ENCODE results near the gene CELSR1. TPM values are rescaled to one million over a fixed set of nuclear protein-coding genes. Genes with fewer than 3 reads are reported as not detected.

CELSR1 gene
- total RNA-seq, 1 donor from 2014 or later: 27.6 TPM

- H3K27me3 ChIP-seq (ENCODE audit: insufficient read depth, low read length): no peaks in the 10 kb centered on the region
- no peak overlapping the region for H2AFZ ChIP-seq (ENCODE audit: low read depth, low read length)
- no peaks in the 10 kb centered on the region for H3K79me2 ChIP-seq (ENCODE audit: insufficient read depth, low read length)
- no peak for FAIRE-seq
- H3K4me3 ChIP-seq (ENCODE audit: insufficient read depth, low read depth, low read length): no peak overlapping the region
- peaks cover 14% of the 10 kb centered on the region for H3K9me3 Mint-ChIP-seq (ENCODE audit: unreplicated experiment)
- H3K36me3 Mint-ChIP-seq (ENCODE audit: low read depth, unreplicated experiment): no peaks in the 10 kb centered on the region
- H3K4me1 ChIP-seq (ENCODE audit: insufficient read depth, low read length): no peaks in the 10 kb centered on the region
- no peak for DNase-seq (ENCODE audit: low read depth)
- peaks cover 10% of the 10 kb centered on the region for H3K9me3 ChIP-seq (ENCODE audit: insufficient read depth, low read depth, low read length)
- H3K4me1 Mint-ChIP-seq (ENCODE audit: low read depth, unreplicated experiment): no peaks in the 10 kb centered on the region
- TF ChIP-seq CTCF (IDR thresholded peaks at IDR 0.05; ENCODE audit: insufficient read depth, low read depth, low read length) (no peak), EZH2 (IDR thresholded peaks at IDR 0.05; ENCODE audit: insufficient read depth, low read length) (no peak)
- H4K20me1 ChIP-seq (ENCODE audit: insufficient read depth, low read length): no peaks in the 10 kb centered on the region
- H3K4me2 ChIP-seq (ENCODE audit: low read length): no peak overlapping the region
- H3K27ac Mint-ChIP-seq (ENCODE audit: unreplicated experiment): no peak overlapping the region
- H3K36me3 ChIP-seq (ENCODE audit: insufficient read depth, low read length): no peaks in the 10 kb centered on the region
- no peak overlapping the region for H3K27ac ChIP-seq (ENCODE audit: low read depth, low read length)
- peaks cover 36% of the 10 kb centered on the region for H3K27me3 Mint-ChIP-seq (ENCODE audit: low read depth, unreplicated experiment)
- no peak overlapping the region for H3K9ac ChIP-seq (ENCODE audit: low read length)
- H3K4me3 Mint-ChIP-seq (ENCODE audit: unreplicated experiment): no peak overlapping the region
These were observed 20.5 kb upstream of the CELSR1 start for GRCh38 chr22:46557736-46558480.

GRCh38 chr22:46556775-46557174, 19.4 kb upstream of the CELSR1 start:
- peaks cover 39% of the 10 kb centered on the region for H3K27me3 Mint-ChIP-seq (ENCODE audit: low read depth, unreplicated experiment)
- Histone ChIP-seq H2AFZ (ENCODE audit: low read depth, low read length) (no peak overlapping the region), H3K36me3 (ENCODE audit: insufficient read depth, low read length) (no peaks in the 10 kb centered on the region), H3K79me2 (ENCODE audit: insufficient read depth, low read length) (no peaks in the 10 kb centered on the region), H4K20me1 (ENCODE audit: insufficient read depth, low read length) (no peaks in the 10 kb centered on the region), H3K4me1 (ENCODE audit: insufficient read depth, low read length) (no peaks in the 10 kb centered on the region), H3K4me2 (ENCODE audit: low read length) (no peak overlapping the region), H3K4me3 (ENCODE audit: insufficient read depth, low read depth, low read length) (no peak overlapping the region), H3K27ac (ENCODE audit: low read depth, low read length) (no peak overlapping the region), H3K27me3 (ENCODE audit: insufficient read depth, low read length) (no peaks in the 10 kb centered on the region), H3K9me3 (ENCODE audit: insufficient read depth, low read depth, low read length) (peaks cover 18% of the 10 kb centered on the region), H3K9ac (ENCODE audit: low read length) (no peak overlapping the region)
- FAIRE-seq (no peak), DNase-seq (ENCODE audit: low read depth) (no peak)
- peak overlapping the region; percentile 8 for H3K4me3 Mint-ChIP-seq (ENCODE audit: unreplicated experiment)
- H3K9me3 Mint-ChIP-seq (ENCODE audit: unreplicated experiment): peaks cover 16% of the 10 kb centered on the region
- no peak overlapping the region for H3K27ac Mint-ChIP-seq (ENCODE audit: unreplicated experiment)
- TF ChIP-seq CTCF (IDR thresholded peaks at IDR 0.05; ENCODE audit: insufficient read depth, low read depth, low read length) (no peak), EZH2 (IDR thresholded peaks at IDR 0.05; ENCODE audit: insufficient read depth, low read length) (no peak)
- no peaks in the 10 kb centered on the region for H3K4me1 Mint-ChIP-seq (ENCODE audit: low read depth, unreplicated experiment)
- H3K36me3 Mint-ChIP-seq (ENCODE audit: low read depth, unreplicated experiment): peaks cover 2% of the 10 kb centered on the region

GRCh38 chr22:46553189-46553588, 15.8 kb upstream of the CELSR1 start:
- H3K4me3 Mint-ChIP-seq (ENCODE audit: unreplicated experiment): no peak overlapping the region
- FAIRE-seq: no peak
- DNase-seq (ENCODE audit: low read depth): no peak
- peaks cover 14% of the 10 kb centered on the region for H3K9me3 Mint-ChIP-seq (ENCODE audit: unreplicated experiment)
- H3K36me3 ChIP-seq (ENCODE audit: insufficient read depth, low read length): no peaks in the 10 kb centered on the region
- H3K79me2 ChIP-seq (ENCODE audit: insufficient read depth, low read length): no peaks in the 10 kb centered on the region
- peaks cover 10% of the 10 kb centered on the region for H3K4me1 Mint-ChIP-seq (ENCODE audit: low read depth, unreplicated experiment)
- no peaks in the 10 kb centered on the region for H4K20me1 ChIP-seq (ENCODE audit: insufficient read depth, low read length)
- H3K4me3 ChIP-seq (ENCODE audit: insufficient read depth, low read depth, low read length): no peak overlapping the region
- TF ChIP-seq EZH2 (IDR thresholded peaks at IDR 0.05; ENCODE audit: insufficient read depth, low read length) (no peak), CTCF (IDR thresholded peaks at IDR 0.05; ENCODE audit: insufficient read depth, low read depth, low read length) (no peak)
- H3K9ac ChIP-seq (ENCODE audit: low read length): no peak overlapping the region
- no peak overlapping the region for H2AFZ ChIP-seq (ENCODE audit: low read depth, low read length)
- H3K27me3 Mint-ChIP-seq (ENCODE audit: low read depth, unreplicated experiment): peaks cover 31% of the 10 kb centered on the region
- peaks cover 2% of the 10 kb centered on the region for H3K36me3 Mint-ChIP-seq (ENCODE audit: low read depth, unreplicated experiment)
- no peak overlapping the region for H3K4me2 ChIP-seq (ENCODE audit: low read length)
- no peak overlapping the region for H3K27ac Mint-ChIP-seq (ENCODE audit: unreplicated experiment)
- H3K27me3 ChIP-seq (ENCODE audit: insufficient read depth, low read length): no peaks in the 10 kb centered on the region
- peaks cover 12% of the 10 kb centered on the region for H3K4me1 ChIP-seq (ENCODE audit: insufficient read depth, low read length)
- no peak overlapping the region for H3K27ac ChIP-seq (ENCODE audit: low read depth, low read length)
- peaks cover 18% of the 10 kb centered on the region for H3K9me3 ChIP-seq (ENCODE audit: insufficient read depth, low read depth, low read length)
